Colon (tissue), 2 donors: ENCODE results near the gene SENP6.
"Not testable (repeated sequence)": the region's sequence is repeated elsewhere in the genome, so short reads cannot be mapped to it uniquely, and the experiment has no call there.

Experiments
- FAIRE-seq: peaks from 2 replicates; lab custom pipeline; 2012; peaks lifted over from hg19 to GRCh38; lab: Jason Lieb, UNC
- donor health status: control.
- donor health status: control.

SENP6 gene

DNA sequence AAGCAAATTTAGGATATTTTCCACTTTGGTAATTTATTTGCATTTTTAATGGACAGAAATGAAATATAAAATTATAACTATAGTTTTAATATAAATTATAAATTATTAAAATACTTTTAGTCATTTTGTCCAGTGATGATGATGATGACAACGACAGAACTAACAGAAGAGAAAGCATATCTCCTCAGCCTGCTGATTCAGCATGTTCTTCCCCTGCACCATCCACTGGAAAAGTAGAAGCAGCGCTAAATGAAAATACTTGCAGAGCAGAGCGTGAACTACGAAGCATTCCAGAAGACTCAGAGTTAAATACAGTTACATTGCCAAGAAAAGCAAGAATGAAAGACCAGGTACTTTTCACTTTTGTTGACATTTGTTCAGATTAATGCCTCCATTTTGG, 64.9 kb downstream of the SENP6 start:
- FAIRE-seq = no peak

DNA sequence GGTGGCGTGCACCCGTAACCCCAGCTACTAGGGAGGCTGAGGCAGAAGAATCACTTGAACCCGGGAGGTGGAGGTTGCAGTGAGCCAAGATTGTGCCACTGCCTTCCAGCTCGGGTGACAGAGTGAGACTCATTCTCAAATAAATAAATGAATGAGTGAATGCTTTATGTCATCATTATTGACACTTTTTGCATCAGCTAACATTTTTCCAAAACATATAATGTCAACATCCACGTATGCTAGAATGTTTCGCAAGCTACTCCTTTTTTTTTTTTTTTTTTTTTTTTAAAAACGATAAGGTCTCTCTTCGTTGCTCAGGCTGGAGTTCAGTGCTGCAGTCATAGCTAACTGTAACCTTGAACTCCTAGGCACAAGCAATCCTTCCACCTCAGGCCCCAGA, 72.2 kb downstream of the SENP6 start:
- no peak for FAIRE-seq

GRCh38 chr6:75676377-75676776, 74.7 kb downstream of the SENP6 start:
- FAIRE-seq = no peak

DNA sequence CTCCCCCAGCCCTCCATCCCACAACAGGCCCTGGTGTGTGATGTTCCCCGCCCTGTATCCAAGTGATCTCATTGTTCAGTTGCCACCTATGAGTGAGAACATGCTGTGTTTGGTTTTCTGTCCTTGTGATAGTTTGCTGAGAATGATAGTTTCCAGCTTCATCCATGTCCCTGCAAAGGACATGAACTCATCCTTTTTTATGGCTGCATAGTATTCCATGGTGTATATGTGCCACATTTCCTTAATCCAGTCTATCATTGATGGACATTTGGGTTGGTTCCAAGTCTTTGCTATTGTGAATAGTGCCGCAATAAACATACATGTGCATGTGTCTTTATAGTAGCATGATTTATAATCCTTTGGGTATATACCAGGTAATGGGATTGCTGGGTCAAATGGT, 80.9 kb downstream of the SENP6 start:
- FAIRE-seq = not testable (repeated sequence)

- not testable (repeated sequence) for FAIRE-seq
Observed at GRCh38 chr6:75683005-75683404, 81.3 kb downstream of the SENP6 start.

DNA sequence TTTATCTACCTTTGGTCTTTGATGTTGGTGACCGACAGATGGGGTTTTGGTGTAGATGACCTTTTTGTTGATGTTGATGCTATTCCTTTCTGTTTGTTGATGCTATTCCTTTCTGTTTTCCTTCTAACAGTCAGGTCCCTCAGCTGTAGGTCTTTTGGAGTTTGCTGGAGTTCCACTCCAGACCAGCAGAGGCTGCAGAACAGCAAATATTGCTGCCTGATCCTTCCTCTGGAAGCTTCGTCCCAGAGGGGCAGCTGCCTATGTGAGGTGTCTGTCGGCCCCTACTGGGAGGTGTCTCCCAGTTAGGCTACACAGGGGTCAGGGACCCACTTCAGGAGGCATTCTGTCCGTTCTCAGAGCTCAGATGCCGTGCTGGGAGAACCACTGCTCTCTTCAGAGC, 85.9 kb downstream of the SENP6 start:
- not testable (repeated sequence) for FAIRE-seq

GRCh38 chr6:75687937-75688336, 86.3 kb downstream of the SENP6 start:
- not testable (repeated sequence) for FAIRE-seq

DNA sequence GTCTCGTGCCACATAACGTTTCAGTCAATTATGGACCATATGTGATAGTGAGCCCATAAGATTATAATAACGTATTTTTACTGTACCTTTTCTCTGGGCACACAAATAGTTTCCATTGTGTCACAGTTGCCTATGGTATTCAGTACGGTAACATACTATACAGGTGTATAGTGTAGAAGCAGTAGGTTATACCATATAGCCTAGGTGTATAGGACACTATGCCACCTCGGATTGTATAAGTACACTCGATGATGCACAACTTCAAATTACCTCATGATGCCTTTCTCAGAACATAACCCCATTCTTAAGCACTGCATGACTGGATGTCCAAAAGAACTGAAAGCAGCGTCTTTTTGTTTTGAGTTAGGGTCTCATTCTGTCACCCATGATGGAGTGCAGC, 87.9 kb downstream of the SENP6 start:
- no peak for FAIRE-seq

DNA sequence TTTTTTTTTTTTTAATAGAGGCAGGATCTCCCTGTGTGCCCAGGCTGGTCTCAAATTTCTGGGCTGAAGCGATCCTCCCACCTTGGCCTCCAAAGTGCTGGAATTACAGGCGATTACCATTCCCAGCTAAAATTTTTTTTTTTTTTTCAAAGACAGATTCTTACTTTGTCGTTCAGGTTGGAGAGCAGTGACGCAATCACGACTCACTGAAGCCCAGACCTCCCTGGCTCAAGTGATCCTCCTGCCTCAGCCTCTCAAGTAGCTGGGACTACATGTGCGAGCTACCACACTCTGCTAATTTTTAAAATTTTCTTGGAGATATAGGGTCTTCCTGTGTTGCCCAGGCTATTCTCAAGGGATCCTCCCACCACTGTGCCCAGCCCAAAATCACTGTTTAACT, 89.3 kb downstream of the SENP6 start:
- FAIRE-seq = no peak

DNA sequence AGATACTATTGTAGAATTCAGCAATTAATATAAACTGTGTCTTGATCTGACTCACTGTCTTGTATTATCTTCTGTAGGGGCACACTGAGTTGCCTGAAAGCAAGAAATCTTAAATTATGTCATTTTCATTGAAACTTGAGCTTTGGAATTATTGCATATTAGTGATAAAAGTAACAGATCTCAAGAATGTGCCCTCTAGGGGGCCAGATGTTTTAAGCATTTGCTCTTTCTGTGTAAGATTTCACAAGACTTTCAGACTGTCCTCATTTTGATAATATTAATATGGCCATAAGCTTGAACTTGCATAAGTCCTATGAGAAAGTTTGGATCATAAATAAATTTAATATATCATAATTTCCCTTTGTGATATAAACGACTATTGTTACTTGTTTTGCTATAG, 91.9 kb downstream of the SENP6 start:
- no peak for FAIRE-seq

- FAIRE-seq = no peak
Observed at GRCh38 chr6:75694406-75694805, 92.7 kb downstream of the SENP6 start.

DNA sequence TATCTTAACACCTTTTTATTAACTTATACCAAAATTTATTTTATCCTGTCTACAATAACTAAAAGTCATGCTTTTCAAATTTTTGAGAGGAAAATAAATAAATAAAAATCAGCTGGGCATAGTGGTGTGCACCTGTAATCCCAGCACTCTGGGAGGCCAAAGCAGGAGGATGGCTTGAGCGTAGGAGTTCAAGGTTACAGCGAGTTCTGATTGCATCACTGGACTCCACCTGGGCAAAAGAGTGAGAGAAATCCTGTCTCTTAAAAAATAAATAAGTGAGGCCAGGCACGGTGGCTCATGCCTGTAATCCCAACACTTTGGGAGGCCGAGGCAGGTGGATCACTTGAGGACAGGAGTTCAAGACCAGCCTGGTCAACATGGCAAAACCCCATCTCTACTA, 106.7 kb downstream of the SENP6 start:
- FAIRE-seq = not testable (repeated sequence)

DNA sequence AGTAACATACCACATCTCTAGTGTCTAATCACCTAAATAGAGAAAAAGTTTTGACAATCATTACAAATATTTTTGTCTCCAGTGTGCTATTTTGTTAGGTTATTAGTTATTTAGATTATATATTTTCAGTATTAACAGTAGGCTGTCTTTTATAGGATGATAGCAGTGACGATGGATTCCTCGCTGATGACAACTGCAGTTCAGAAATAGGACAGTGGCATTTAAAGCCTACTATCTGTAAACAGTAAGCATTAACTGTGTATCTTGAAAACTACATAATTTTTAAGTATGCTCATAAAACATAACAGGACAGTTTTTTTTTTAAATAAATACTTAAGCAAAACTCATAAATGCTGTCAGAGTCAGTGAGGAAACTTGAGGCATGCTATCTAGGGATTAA, 109.5 kb downstream of the SENP6 start:
- FAIRE-seq = no peak

- no peak for FAIRE-seq
Observed at GRCh38 chr6:75719133-75719532, 117.5 kb downstream of the SENP6 start.

DNA sequence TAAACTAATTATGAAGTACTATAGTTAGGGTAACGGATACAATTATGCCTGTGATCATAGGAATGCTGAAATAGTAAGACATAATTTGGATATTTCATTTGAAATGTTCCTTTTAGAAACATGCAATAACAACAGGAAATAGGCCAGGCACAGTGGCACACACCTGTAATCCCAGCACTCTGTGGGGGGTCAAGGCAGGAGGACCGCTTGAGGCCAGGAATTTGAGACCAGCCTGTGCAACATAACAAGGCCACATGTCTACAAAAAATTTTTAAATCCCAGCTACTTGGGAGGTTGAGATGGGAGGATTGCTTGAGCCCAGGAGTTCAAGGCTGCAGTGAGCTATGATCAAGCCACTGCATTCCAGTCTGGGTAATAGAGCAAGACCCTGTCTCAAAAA, 121.7 kb downstream of the SENP6 start:
- FAIRE-seq = no peak

- no peak for FAIRE-seq
Observed at GRCh38 chr6:75727206-75727605, 125.5 kb downstream of the SENP6 start.

GRCh38 chr6:75731029-75731428, 129.3 kb downstream of the SENP6 start:
- FAIRE-seq = not testable (repeated sequence)

DNA sequence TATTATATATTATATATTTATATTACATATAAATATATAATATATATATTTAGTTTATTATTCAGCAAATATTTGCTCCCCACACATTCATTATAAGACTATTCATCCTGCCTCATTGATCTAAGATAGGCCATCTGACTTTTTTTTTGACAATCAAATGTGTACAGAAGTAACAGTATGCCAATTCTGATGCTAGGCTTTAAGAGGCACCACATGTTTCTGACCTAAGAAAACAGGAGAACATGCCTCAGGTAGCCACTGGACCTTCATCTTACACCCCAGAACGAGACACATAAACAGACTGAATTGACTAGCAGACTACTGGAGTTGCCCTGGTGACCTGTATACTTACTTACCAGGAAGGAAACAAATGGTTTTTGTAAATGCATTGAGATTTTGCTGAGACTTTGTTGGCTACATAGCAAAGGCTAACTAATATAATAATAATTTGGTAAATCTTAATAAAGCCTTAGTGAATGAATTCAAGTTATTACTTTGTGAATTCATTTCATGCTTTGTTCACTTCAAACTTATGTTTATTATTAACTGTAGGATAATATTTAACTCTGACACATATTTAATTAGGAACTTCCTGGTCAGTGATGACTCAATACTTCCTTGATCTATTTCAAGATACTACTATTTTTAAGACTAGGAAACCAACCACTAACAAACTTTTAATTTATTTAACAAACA, 134.0 kb downstream of the SENP6 start:
- FAIRE-seq = no peak

DNA sequence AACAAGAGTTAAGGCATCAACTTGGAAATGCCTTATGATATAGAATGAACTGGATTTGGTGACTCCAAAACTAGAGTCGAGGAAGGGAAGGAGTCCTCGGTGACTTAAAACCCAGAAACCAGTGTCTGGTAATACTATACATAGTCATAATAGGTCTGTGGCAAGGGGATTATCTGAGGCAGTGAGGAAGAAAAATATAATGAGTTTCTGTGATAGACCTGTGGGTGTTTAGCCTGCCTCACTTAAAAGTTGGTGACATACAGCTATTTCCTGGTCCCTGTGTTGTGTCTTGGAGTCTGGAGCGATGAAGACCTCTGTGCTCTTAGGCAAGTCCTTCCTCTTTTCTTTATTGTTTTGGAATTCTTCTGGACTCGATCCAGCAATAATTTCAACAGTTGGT, 142.3 kb downstream of the SENP6 start:
- FAIRE-seq = no peak

DNA sequence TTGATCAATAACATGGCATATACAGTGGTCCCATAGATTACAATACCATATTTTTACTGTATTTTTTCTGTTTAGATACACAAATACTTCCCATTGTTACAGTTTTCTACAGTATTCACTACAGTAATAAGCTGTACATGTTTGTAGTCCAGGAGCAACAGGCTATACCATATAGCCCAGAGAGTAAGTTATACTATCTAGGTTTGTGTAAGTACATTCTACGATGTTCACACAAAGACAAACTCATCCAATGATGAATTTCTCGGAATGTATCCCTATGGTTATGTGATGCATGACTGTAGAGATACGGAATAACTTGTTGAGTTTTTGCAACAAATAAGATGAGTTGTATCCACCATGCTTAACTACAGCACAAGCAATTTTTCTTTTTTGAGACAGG, 143.7 kb downstream of the SENP6 start:
- FAIRE-seq = no peak

- no peak for FAIRE-seq
Observed at GRCh38 chr6:75746221-75746620, 144.5 kb downstream of the SENP6 start.

- no peak for FAIRE-seq
Observed at GRCh38 chr6:75747152-75747992, 145.7 kb downstream of the SENP6 start.

GRCh38 chr6:75748003-75748742, 146.5 kb downstream of the SENP6 start:
- FAIRE-seq = no peak
